Glomerular visceral epithelial cell (primary cell): ENCODE data around the gene DDX5.
A peak's percentile ranks its signal among the peaks of the same experiment; 100 is the strongest.

Experiments
- DNase-seq: peaks from one replicate; pipeline ENCODE4 v3.0.0-alpha.2; 2016; ENCODE audit errors: extremely low spot score

Gene DDX5

GRCh38 chr17:64506201-64506575 is at the start of gene DDX5:
TSS of gene DDX5 (minus strand) at chr17:64506289. CDS start at chr17:64506119, 170 bp downstream.
- peak; percentile 99 for DNase-seq

- no peak for DNase-seq
These were observed 49.2 kb upstream of the DDX5 start for GRCh38 chr17:64555281-64555680.

- no peak for DNase-seq
These were observed 48.0 kb upstream of the DDX5 start for GRCh38 chr17:64554028-64554637.

- no peak for DNase-seq
These were observed 45.4 kb upstream of the DDX5 start for GRCh38 chr17:64551461-64551860.

- DNase-seq, result no peak
These were observed 41.2 kb upstream of the DDX5 start for GRCh38 chr17:64547319-64547718.

GRCh38 chr17:64546716-64547115 is 40.6 kb upstream of the DDX5 start:
- DNase-seq, result no peak

GRCh38 chr17:64544742-64545141 is 38.7 kb upstream of the DDX5 start:
- DNase-seq, result no peak

- no peak for DNase-seq
These were observed 34.2 kb upstream of the DDX5 start for GRCh38 chr17:64540118-64540776.

GRCh38 chr17:64538508-64539130 is 32.5 kb upstream of the DDX5 start:
- DNase-seq, result no peak

- no peak for DNase-seq
These were observed 31.4 kb upstream of the DDX5 start for GRCh38 chr17:64537488-64537887.

GRCh38 chr17:64536913-64537312 is 30.8 kb upstream of the DDX5 start:
- no peak for DNase-seq

- no peak for DNase-seq
These were observed 29.3 kb upstream of the DDX5 start for GRCh38 chr17:64535357-64535756.

- DNase-seq, result peak; percentile 28
These were observed 28.1 kb upstream of the DDX5 start for GRCh38 chr17:64534187-64534586.

- DNase-seq, result no peak
These were observed 27.7 kb upstream of the DDX5 start for GRCh38 chr17:64533784-64534183.

- DNase-seq, result no peak
These were observed 26.3 kb upstream of the DDX5 start for GRCh38 chr17:64532409-64532808.

GRCh38 chr17:64531955-64532371 is 25.9 kb upstream of the DDX5 start:
- DNase-seq, result no peak

- DNase-seq, result no peak
These were observed 23.1 kb upstream of the DDX5 start for GRCh38 chr17:64529221-64529620.

GRCh38 chr17:64527914-64528313 is 21.8 kb upstream of the DDX5 start:
- no peak for DNase-seq

GRCh38 chr17:64520359-64520758 is 14.3 kb upstream of the DDX5 start:
- no peak for DNase-seq

GRCh38 chr17:64519601-64520000 is 13.5 kb upstream of the DDX5 start:
- DNase-seq, result no peak

GRCh38 chr17:64515829-64516228 is 9.7 kb upstream of the DDX5 start:
- DNase-seq, result no peak

GRCh38 chr17:64515419-64515818 is 9.3 kb upstream of the DDX5 start:
- no peak for DNase-seq

- DNase-seq, result no peak
These were observed 3.1 kb upstream of the DDX5 start for GRCh38 chr17:64509179-64509578.
